CD4-positive, alpha-beta T cell treated with Interleukin-15 for 4 hours (primary cell): ENCODE data around the gene EXOC3L1.

Experiments
- DNase-seq: peaks from one replicate; pipeline ENCODE4 v3.0.0-alpha.2; 2020; ENCODE audit warnings: low spot score

EXOC3L1 gene

DNA sequence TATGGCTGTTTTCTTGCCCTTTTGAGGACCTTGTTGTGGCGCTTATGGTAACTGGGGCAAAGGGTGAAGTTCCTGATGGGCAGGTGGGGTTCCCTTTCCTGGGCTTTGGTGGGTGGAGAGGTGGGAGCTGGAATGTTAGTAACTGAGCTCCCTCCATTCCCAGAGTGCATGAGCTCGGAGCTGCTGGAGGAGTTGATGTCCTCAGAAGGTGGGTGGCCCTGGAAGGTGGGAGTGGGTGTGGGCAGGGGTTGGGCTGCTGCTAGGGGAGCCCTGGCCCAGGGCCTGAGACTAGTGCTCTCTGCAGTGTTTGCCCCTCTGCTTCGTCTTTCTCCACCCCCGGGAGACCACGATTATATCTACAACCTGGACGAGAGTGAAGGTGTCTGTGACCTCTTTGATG is 7.8 kb upstream of the EXOC3L1 start:
- DNase-seq = no peak

DNA sequence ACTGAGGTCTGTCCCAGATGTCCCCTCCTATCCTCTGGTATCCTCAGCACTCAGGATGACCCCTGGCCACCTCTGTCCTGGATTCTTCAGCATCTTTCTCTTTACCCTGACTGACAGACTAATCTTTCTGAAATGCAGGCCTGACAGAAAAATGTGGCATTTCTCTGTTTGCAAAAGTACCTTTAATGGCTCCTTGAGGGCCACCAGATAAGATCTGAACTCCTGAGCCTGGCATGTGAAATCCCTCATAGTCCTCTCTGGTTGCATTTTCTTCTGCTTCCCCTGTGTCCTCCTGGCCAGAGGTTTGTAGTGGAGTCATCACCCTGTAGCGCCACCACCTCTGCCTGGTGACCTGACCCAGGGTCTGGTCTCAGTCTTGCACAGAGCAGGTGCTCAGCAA is 6.9 kb upstream of the EXOC3L1 start:
- DNase-seq = no peak

- DNase-seq = no peak
These were observed 5.7 kb upstream of the EXOC3L1 start for GRCh38 chr16:67195676-67196075.

GRCh38 chr16:67194260-67194659 is 4.3 kb upstream of the EXOC3L1 start:
- no peak for DNase-seq

GRCh38 chr16:67193536-67193935 is 3.6 kb upstream of the EXOC3L1 start:
- no peak for DNase-seq

DNA sequence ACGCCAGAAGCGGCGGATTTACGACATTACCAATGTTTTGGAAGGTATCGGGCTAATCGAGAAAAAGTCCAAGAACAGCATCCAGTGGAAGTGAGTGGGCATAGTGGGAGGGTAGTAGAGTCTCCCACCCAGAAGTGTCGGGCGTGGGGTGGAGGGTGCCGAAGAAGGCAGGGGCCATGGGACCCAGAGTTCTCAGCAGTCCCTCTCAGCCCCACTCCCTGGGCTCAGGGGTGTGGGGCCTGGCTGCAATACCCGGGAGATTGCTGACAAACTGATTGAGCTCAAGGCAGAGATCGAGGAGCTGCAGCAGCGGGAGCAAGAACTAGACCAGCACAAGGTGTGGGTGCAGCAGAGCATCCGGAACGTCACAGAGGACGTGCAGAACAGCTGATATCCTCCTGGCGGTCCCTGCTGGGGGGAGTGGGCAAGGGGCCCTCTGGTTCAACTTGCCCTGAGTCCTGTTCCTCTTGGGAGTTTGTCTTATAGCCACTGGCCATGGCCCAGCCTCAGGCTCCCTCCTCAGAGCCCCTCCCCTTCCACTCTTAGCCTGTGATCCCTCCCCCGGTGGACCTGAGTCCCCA is 2.9 kb upstream of the EXOC3L1 start:
- no peak for DNase-seq

GRCh38 chr16:67191995-67192681 is 2.2 kb upstream of the EXOC3L1 start, which contains the start of gene E2F4:
E2F4 (plus strand) TSS chr16:67192155; CDS start chr16:67192228, 73 bp downstream.
- peak; percentile 86 for DNase-seq

- DNase-seq = no peak
These were observed 1.6 kb upstream of the EXOC3L1 start for GRCh38 chr16:67191411-67191994.

DNA sequence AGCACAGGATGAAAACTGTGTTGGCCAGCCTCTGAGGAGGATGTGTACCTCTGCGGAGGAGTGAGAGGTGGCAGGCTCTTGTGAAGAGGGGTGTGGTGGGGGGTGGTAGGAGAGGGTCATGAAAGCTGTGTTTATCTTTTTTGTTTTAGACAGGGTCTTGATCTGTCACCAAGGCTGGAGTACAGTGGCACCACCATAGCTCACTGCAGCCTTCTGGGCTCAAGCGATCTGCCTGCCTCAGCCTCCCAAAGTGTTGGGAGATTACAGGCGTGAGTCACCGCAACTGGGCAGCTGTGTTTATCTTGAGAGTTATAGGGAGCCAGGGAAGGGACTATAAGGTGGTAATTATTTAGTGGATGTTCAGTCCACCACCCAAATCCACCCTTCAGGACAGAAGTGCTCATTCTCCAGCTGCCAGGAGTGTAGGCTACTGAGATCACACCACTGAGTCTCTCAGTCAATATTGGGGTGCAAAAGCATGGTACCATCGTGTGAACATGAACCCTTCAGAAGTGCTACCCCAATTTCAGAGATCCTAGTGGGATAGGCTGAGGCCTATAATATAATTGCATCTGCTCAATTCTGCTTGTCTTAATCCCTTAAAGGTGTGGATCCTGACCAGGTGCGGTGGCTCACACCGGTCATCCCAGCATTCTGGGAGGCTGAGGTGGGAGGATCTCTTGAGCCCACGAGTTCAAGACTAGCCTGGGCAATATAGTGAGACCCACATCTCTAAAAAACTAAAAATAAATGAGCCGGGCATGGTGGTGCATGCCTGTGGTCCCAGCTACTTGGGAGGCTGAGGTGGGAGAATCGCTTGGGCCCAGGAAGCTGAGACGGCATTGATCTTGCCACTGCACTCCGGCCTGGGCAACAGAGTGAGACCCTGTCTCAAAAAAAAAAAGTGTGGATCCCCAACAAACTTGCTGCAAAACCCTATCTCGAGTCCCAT is 788 bp upstream of the EXOC3L1 start:
- no peak for DNase-seq

GRCh38 chr16:67188798-67189197 is 1.1 kb downstream of the EXOC3L1 start:
- no peak for DNase-seq

DNA sequence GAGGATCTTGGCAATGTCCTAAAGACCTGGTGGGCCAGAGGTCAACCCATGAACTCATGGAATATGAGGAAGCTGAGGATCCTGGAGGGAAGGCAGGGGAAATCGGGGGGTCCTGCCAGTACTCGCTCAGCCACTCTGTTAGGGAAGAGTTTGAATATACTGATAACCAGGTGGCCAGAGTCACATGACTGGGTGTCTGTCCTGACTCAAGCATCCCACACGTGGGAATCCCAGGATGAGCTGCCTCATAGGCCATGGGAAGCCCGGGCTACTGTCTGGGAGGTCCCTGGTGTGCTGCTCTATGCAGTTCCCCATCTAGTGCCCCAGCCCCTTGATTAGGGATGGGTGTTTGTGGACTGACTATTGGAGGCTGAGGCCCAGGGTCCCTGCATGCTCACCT is 1.6 kb downstream of the EXOC3L1 start:
- no peak for DNase-seq

GRCh38 chr16:67187175-67187890 is 2.6 kb downstream of the EXOC3L1 start:
- DNase-seq = no peak

- no peak for DNase-seq
These were observed 3.4 kb downstream of the EXOC3L1 start for GRCh38 chr16:67186550-67186950.

DNA sequence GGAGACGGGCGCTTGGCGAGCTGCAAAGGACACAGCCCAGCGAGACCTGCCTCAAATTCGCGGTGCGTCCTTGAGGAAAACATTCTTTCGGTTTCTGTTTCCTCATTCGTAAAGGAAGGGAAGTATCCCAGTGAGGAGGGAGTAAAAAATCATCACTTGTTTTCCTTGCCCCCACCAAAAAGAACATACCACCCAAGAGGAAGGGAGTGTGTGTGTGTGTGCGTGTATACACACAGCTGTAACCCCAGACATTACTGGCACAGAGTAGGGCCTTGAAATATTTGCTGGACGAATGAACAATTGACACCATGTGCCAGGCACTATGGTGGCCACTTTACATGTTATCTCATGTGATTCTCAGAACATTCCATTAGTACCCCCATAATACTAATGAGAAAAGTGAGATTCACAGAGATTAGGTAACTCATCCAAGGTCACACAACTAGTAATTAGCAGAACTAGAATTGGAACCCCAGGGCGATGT is 4.2 kb downstream of the EXOC3L1 start:
- no peak for DNase-seq

DNA sequence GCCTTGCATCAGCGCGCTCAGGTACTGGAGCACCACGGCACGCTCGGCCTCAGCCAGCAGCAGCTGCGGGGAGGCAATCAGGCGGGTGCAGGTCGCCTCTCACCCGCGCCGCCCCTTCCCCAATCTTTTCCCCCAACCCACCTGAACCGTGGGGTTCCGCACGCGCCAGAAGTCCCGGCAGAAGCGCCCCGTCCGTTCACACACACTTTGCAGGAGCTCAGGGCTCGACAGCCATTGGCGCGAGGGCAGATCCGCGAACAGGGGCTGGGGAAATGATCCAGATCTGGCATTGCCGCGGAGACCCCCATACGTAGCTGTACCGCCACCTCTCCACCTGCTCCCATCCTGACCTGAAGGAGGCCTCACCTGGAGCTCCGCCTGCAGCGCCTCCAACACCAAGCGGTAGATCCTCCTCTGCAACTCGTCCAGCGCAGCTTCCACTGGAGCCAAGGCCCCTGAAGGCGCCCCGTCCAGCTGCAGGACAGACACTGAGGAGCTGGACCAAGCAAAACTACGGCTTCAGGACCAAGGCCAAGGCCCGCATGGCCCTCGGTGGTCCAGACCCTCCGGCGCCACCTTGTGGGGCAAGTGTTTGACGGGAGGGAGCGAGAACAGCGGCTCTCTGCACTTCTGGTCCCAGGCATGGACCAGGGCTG is 4.8 kb downstream of the EXOC3L1 start:
- peak; percentile 83 for DNase-seq

DNA sequence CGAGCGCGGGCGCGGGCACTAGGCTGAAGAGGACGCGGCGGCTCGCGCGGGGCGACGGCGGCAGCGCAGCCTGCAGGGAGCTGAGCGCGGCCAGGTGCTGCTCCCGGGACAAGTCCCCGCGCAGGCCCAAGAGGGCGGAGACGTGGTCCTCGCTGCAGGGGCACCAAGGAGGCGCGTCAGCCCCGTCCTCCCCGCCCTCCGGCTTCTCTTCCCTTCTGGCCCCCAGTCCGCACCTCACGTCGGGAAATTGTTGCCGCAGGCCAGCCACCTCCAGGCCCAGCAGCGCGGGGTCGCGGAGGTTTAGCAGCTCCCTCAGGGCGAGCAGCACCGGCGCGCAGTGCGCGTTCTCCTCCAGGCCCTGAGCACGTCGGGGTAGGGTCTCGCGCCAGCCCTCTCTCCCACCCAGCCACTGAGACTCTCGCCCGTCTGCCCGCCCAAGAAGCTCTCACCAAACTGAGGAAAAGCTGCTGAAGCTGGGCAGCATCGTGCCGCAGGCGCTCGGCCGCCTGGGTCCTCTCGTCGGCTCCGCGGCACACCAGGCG is 5.4 kb downstream of the EXOC3L1 start:
- no peak for DNase-seq

DNA sequence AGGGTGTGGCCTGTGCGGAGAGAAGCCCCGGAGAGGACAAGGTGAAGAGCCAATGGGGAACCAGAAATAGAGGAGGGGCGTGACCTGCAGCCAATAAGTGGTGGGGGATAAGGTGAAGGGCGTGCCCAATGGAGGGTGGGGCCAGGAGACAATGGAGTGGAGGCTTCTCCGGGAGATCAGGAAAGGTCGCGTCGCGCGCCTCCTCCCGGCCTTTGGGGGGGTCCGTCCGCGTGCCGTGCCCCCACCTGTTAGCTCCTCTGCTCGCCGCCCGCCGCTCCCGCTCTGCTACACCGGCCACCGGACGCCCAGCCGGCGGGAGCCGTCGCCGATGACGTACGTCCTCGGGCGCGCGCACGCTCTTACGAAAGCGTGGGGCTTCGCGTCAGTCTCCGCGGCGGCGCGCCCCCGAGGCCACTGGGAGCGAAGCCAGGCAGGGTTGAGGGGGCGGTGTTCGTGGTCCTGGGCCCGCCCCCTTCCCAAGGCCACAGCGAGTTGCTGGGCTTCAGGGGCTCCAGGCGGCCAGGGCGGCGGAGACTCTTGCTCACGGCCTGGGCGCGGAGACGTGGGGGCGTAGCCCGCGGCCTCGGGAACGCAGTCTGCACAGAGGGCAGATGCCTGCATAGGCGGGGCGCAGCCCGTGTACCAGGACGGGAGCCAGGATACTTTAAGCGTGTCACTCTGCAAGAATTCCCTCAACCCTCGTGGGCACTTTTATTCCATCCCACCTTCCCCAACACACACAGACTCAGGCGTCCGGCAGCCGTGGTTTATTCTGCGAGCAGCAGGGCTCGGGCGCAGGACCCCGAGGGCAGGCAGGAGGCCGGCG is 6.1 kb downstream of the EXOC3L1 start, which contains the start of gene MATCAP1:
MATCAP1 (minus strand) TSS at position 337 of the 826 bp plus-strand sequence. CDS start 3,353 bp downstream, outside the sequence.
- peak; percentile 96 for DNase-seq

- DNase-seq = no peak
These were observed 6.7 kb downstream of the EXOC3L1 start for GRCh38 chr16:67183284-67183626.

- DNase-seq = no peak
These were observed 7.6 kb downstream of the EXOC3L1 start for GRCh38 chr16:67182288-67182687.

- no peak for DNase-seq
These were observed 8.6 kb downstream of the EXOC3L1 start for GRCh38 chr16:67181346-67181745.
